OCI-LY1 (cell line): ENCODE data around the gene ERH.

Source experiments
- H2AFZ ChIP-seq: fragments of 200-600 bp; sonication (generic), shearing (Covaris generic); 2 replicates; pipeline ENCODE4 v1.6.0; 2014; ENCODE audit warnings: antibody characterized with exemption, mild to moderate bottlenecking, low read length
- H3F3A ChIP-seq: fragments of 200-600 bp; sonication (generic), shearing (Covaris generic); 2 replicates; pipeline ENCODE4 v1.6.0; 2014; ENCODE audit warnings: mild to moderate bottlenecking, antibody characterized with exemption, low read length, moderate library complexity; ENCODE audit not compliant: insufficient read depth
- H3K27ac ChIP-seq: fragments of 200-600 bp; sonication (generic); 2 replicates; pipeline ENCODE4 v1.5.1; 2014; ENCODE audit warnings: low read length, mixed run types, mild to moderate bottlenecking, low read depth; ENCODE audit not compliant: poor library complexity, severe bottlenecking
- H3K27me3 ChIP-seq: fragments of 200-600 bp; sonication (generic); 2 replicates; pipeline ENCODE4 v1.6.0; 2014; ENCODE audit warnings: antibody characterized with exemption, mild to moderate bottlenecking, low read length, moderate library complexity; ENCODE audit not compliant: insufficient read depth
- H3K36me3 ChIP-seq: fragments of 200-600 bp; sonication (generic); 2 replicates; pipeline ENCODE4 v1.6.1; 2014; ENCODE audit warnings: mild to moderate bottlenecking, antibody characterized with exemption, low read length, moderate library complexity, mixed read lengths; ENCODE audit not compliant: insufficient read depth
- H3K4me1 ChIP-seq: fragments of 200-600 bp; sonication (generic); 2 replicates; pipeline ENCODE4 v1.5.1; 2014; ENCODE audit warnings: mild to moderate bottlenecking, low read length, moderate library complexity; ENCODE audit not compliant: insufficient read depth, severe bottlenecking
- H3K4me2 ChIP-seq: fragments of 200-600 bp; sonication (generic), shearing (Covaris generic); 2 replicates; pipeline ENCODE4 v1.6.1; 2014; ENCODE audit warnings: low read length
- H3K4me3 ChIP-seq: fragments of 200-600 bp; sonication (generic); 2 replicates; pipeline ENCODE4 v1.5.1; 2014; ENCODE audit warnings: low read length, low read depth, mild to moderate bottlenecking, mixed read lengths; ENCODE audit not compliant: poor library complexity, severe bottlenecking
- H3K79me2 ChIP-seq: fragments of 200-600 bp; shearing (Covaris generic); 2 replicates; pipeline ENCODE4 v1.6.1; 2016; ENCODE audit warnings: mixed run types, low read length, mixed read lengths; ENCODE audit not compliant: insufficient read depth
- H3K9ac ChIP-seq: fragments of 200-600 bp; sonication (generic), shearing (Covaris generic); 2 replicates; pipeline ENCODE4 v1.6.1; 2014; ENCODE audit warnings: mild to moderate bottlenecking, low read length, mixed read lengths
- H3K9me2 ChIP-seq: fragments of 200-600 bp; sonication (generic), shearing (Covaris generic); 2 replicates; pipeline ENCODE4 v1.6.1; 2014; ENCODE audit warnings: low read depth, mild to moderate bottlenecking, low read length, mixed read lengths
- H3K9me3 ChIP-seq: fragments of 200-600 bp; shearing (Covaris generic); 2 replicates; pipeline ENCODE4 v1.6.1; 2014; ENCODE audit warnings: low read length, mixed read lengths
- H4K20me1 ChIP-seq: fragments of 200-600 bp; sonication (generic), shearing (Covaris generic); 2 replicates; pipeline ENCODE4 v1.6.0; 2016; ENCODE audit warnings: mild to moderate bottlenecking, low read length; ENCODE audit not compliant: insufficient read depth
- CTCF ChIP-seq: fragments of 200-600 bp; sonication (generic), shearing (Covaris generic); IDR thresholded peaks from 2 replicates; pipeline ENCODE4 v1.5.1; 2017; ENCODE audit warnings: mild to moderate bottlenecking, antibody characterized with exemption, low read length, moderate library complexity, mixed read lengths
- EZH2 ChIP-seq: fragments of 200-600 bp; sonication (generic), shearing (Covaris generic); IDR thresholded peaks from 2 replicates; pipeline ENCODE4 v1.8.0; 2017; ENCODE audit warnings: borderline replicate concordance, mixed run types, mild to moderate bottlenecking, antibody characterized with exemption, low read length, moderate library complexity, mixed read lengths

The ERH gene

GRCh38 chr14:69346710-69347109 lies 51.4 kb downstream of the ERH start:
- no peak overlapping the region for H3K4me2 ChIP-seq
- H2AFZ ChIP-seq = no peak overlapping the region
- H3K4me1 ChIP-seq = no peaks in the 10 kb centered on the region
- H3K9me2 ChIP-seq = no peaks in the 10 kb centered on the region
- H3K9ac ChIP-seq = no peak overlapping the region
- H3K27me3 ChIP-seq = no peaks in the 10 kb centered on the region
- no peaks in the 10 kb centered on the region for H3K9me3 ChIP-seq
- no peaks in the 10 kb centered on the region for H4K20me1 ChIP-seq
- no peak overlapping the region for H3K27ac ChIP-seq
- no peaks in the 10 kb centered on the region for H3K36me3 ChIP-seq
- H3K4me3 ChIP-seq = no peak overlapping the region
- H3K79me2 ChIP-seq = no peaks in the 10 kb centered on the region
- TF ChIP-seq CTCF (peak; percentile 55), EZH2 (no peak)
- no peaks in the 10 kb centered on the region for H3F3A ChIP-seq

GRCh38 chr14:69345402-69345801 lies 52.7 kb downstream of the ERH start:
- no peaks in the 10 kb centered on the region for H3F3A ChIP-seq

GRCh38 chr14:69344171-69344570 lies 53.9 kb downstream of the ERH start:
- H3K4me1 ChIP-seq = no peaks in the 10 kb centered on the region
- no peaks in the 10 kb centered on the region for H3K79me2 ChIP-seq
- no peaks in the 10 kb centered on the region for H3F3A ChIP-seq

More at GRCh38 chr14:69345402-69345801, 52.7 kb downstream of the ERH start:
- TF ChIP-seq EZH2 (no peak), CTCF (no peak)
- no peaks in the 10 kb centered on the region for H3K4me1 ChIP-seq
- no peaks in the 10 kb centered on the region for H3K9me2 ChIP-seq
- H3K4me2 ChIP-seq = no peak overlapping the region
- H3K9ac ChIP-seq = no peak overlapping the region
- H3K79me2 ChIP-seq = no peaks in the 10 kb centered on the region
- H3K27me3 ChIP-seq = no peaks in the 10 kb centered on the region
- no peaks in the 10 kb centered on the region for H3K9me3 ChIP-seq
- H4K20me1 ChIP-seq = no peaks in the 10 kb centered on the region
- H3K36me3 ChIP-seq = no peaks in the 10 kb centered on the region
- H3K4me3 ChIP-seq = no peak overlapping the region
- H2AFZ ChIP-seq = no peak overlapping the region
- H3K27ac ChIP-seq = no peak overlapping the region

More at GRCh38 chr14:69344171-69344570, 53.9 kb downstream of the ERH start:
- H3K9ac ChIP-seq = no peak overlapping the region
- H3K27ac ChIP-seq = no peak overlapping the region
- TF ChIP-seq CTCF (no peak), EZH2 (no peak)
- H3K9me2 ChIP-seq = no peaks in the 10 kb centered on the region
- H3K27me3 ChIP-seq = no peaks in the 10 kb centered on the region
- H3K4me2 ChIP-seq = no peak overlapping the region
- no peaks in the 10 kb centered on the region for H3K9me3 ChIP-seq
- H4K20me1 ChIP-seq = no peaks in the 10 kb centered on the region
- H3K36me3 ChIP-seq = no peaks in the 10 kb centered on the region
- H2AFZ ChIP-seq = no peak overlapping the region
- no peak overlapping the region for H3K4me3 ChIP-seq
